Measurements from ENCODE around the gene SUSD5.
"Not testable (repeated sequence)": the region's sequence is repeated elsewhere in the genome, so short reads cannot be mapped to it uniquely, and the experiment has no call there.

SUSD5 gene

DNA sequence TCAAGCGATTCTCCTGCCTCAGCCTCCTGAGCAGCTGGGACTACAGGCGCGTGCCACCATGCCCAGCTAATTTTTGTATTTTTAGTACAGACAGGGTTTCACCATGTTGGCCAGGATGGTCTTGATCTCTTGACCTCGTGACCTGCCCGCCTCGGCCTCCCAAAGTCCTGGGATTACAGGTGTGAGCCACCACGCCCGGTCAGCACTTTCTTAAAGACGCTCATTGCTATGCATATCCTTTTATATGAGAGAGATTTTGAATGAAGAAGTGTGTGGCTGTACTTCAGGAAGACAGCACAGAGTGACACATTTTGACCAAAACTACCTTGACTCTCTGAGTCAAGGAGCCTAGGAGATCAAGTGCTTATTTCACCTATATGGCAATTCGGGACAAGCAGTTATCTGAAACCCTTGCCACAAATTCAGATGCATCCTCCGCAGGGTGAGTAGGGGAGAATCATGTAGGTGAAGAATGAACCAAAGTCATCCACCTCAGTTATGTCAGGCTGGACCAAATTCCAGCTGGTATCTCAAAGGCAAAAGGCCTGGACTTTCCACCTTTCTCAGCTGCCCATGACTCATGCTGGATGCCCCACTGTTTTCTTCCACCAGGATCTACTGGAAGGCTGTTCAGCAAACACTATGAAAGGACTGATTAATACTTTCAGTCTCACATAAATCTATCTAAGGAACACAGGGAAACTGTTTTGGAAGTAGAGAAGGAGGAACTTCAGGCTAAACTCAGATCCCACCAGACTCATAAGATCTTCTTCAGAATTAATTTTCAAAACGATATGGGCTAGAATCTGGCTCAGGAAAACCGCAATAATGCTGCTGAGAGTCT lies 31.9 kb downstream of the SUSD5 start:
- no peak for DNase-seq (ENCODE audit: extremely low spot score)
- POLR2A ChIA-PET: no interaction called here
- CTCF ChIA-PET: interaction anchor here (1.4 kb wide), 1 partner anchor 186 kb away, joined by 4 read pairs; no protein-coding TSS in a partner anchor
- TF ChIP-seq CTCF (IDR thresholded peaks at IDR 0.05; ENCODE audit: control extremely low read depth, extremely low read depth, low read depth, missing control alignments): no peak

- no peak for TF ChIP-seq CTCF (IDR thresholded peaks at IDR 0.05; ENCODE audit: control extremely low read depth, extremely low read depth, low read depth, missing control alignments)
- POLR2A ChIA-PET: no interaction called here
- CTCF ChIA-PET: interaction anchor here (0.8 to 1.1 kb wide), 4 partner anchors 11 to 54 kb away, joined by 3 to 4 read pairs (median 4); no protein-coding TSS in a partner anchor
- DNase-seq (ENCODE audit: extremely low spot score): no peak
Observed at GRCh38 chr3:33184863-33185262, 33.7 kb downstream of the SUSD5 start.

- CTCF ChIA-PET: interaction anchor here (1.1 to 1.9 kb wide), 2 partner anchors 9 to 15 kb away, joined by 4 to 5 read pairs; no protein-coding TSS in a partner anchor
- POLR2A ChIA-PET; DNase-seq (ENCODE audit: extremely low spot score): not testable (repeated sequence)
Observed at GRCh38 chr3:33181641-33182040, 37.0 kb downstream of the SUSD5 start.

DNA sequence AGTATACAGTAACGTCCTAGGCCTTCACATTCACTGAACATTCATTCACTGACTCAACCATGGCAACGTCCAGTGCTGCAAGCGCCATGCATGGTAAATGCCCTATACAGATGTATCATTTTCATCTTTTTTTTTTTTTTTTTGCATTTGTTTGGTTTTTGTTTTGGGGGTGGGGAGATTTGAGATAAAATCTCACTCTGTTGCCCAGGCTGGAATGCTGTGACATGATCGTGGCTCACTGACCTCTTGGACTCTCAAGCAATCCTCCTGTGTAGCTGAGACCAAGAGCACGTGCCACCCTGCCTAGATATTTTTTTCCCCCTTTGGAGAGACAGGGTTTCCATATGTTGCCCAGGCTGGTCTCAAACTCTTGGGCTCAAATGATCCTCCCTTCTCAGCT lies 37.4 kb downstream of the SUSD5 start:
- POLR2A ChIA-PET: no interaction called here
- no peak for DNase-seq (ENCODE audit: extremely low spot score)
- CTCF ChIA-PET: interaction anchor here (1.1 to 1.9 kb wide), 3 partner anchors 10 to 49 kb away, joined by 4 to 5 read pairs (median 4); no protein-coding TSS in a partner anchor
- TF ChIP-seq CTCF (IDR thresholded peaks at IDR 0.05; ENCODE audit: control extremely low read depth, extremely low read depth, low read depth, missing control alignments): no peak

- ChIA-PET POLR2A (no interaction called here), CTCF (interaction anchor here (0.9 kb wide), 1 partner anchor 47 kb away, joined by 3 read pairs; no protein-coding TSS in a partner anchor)
Observed at GRCh38 chr3:33179132-33179531, 39.5 kb downstream of the SUSD5 start.

GRCh38 chr3:33174711-33175414 lies 43.7 kb downstream of the SUSD5 start:
- POLR2A ChIA-PET: no interaction called here
- DNase-seq (ENCODE audit: extremely low spot score): no peak
- TF ChIP-seq CTCF (IDR thresholded peaks at IDR 0.05; ENCODE audit: control extremely low read depth, extremely low read depth, low read depth, missing control alignments): no peak
- CTCF ChIA-PET: interaction anchor here (1.0 to 1.3 kb wide), 2 partner anchors 10 to 27 kb away, joined by 3 to 4 read pairs; no protein-coding TSS in a partner anchor

More at GRCh38 chr3:33179132-33179531, 39.5 kb downstream of the SUSD5 start:
- no peak for TF ChIP-seq CTCF (IDR thresholded peaks at IDR 0.05; ENCODE audit: control extremely low read depth, extremely low read depth, low read depth, missing control alignments)
- DNase-seq (ENCODE audit: extremely low spot score): no peak

All from GM10248 (cell line).